ENCODE data around the gene FKBP1A. TPM values are rescaled to one million over a fixed set of nuclear protein-coding genes. Genes with fewer than 3 reads are reported as not detected.

FKBP1A gene
- total RNA-seq, 1 experiment from 2014 or later, result 158 TPM

- in situ Hi-C loops (cut with HindIII; ENCODE audit: low sequenced_read_pairs), result no loop called here
- DNase-seq (ENCODE audit: low spot score), result peak; percentile 96
These were observed 67.5 kb downstream of the FKBP1A start for GRCh38 chr20:1325173-1326030.

GRCh38 chr20:1324598-1325172 lies 68.2 kb downstream of the FKBP1A start:
- in situ Hi-C loops (cut with HindIII; ENCODE audit: low sequenced_read_pairs), result no loop called here
- no peak for DNase-seq (ENCODE audit: low spot score)

GRCh38 chr20:1323830-1324597 lies 68.8 kb downstream of the FKBP1A start:
- no peak for DNase-seq (ENCODE audit: low spot score)
- in situ Hi-C loops (cut with HindIII; ENCODE audit: low sequenced_read_pairs), result no loop called here

- DNase-seq (ENCODE audit: low spot score), result no peak
- in situ Hi-C loops (cut with HindIII; ENCODE audit: low sequenced_read_pairs), result no loop called here
These were observed 69.6 kb downstream of the FKBP1A start for GRCh38 chr20:1323256-1323655.

DNA sequence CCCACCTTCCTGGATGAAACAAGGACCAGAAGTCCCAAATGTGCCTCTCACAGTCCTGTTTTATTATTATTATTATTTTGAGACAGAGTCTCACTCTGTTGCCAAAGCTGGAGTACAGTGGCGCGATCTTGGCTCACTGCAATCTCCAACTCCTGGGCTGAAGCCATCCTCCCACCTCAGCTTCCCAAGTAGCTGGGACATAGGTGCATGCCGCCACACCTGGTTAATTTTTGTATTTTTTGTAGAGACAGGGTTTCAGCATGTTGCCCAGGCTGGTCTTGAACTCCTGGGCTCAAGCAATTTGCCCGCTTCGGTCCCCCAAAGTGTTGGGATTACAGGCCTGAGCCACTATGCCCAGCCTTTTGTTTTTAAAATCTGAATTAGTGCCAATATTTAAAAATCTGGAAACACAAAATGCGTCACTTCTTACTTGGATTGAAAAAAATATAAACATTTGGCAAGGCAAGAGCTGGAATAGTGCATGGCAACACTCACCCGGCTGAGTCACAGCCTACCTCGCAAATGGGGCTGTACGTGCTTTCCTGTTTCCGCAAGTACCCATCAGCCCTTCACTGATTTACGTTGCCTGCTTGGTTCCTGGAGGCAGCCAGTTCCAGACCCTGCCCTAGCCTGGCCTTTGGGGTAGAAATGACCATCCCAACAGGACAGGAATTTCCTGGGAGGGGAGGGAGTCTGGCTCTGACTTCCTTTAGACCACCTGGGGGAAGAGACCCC lies 70.2 kb downstream of the FKBP1A start:
- DNase-seq (ENCODE audit: low spot score), result no peak
- in situ Hi-C loops (cut with HindIII; ENCODE audit: low sequenced_read_pairs), result no loop called here

DNA sequence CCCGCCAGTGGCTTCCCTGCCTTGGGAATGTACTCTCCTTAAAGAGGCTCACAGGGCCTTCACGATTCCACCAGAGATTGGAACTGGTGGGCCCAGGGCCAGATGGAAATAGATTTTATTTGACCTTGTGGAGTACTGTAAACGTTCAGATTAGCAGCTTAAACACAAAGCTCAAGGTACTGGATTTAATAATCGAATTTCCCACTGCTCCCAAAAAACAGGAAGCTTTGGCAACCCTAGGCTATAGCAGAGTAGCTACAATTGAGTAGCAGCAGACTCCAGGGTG lies 71.3 kb downstream of the FKBP1A start:
- no peak for DNase-seq (ENCODE audit: low spot score)
- in situ Hi-C loops (cut with HindIII; ENCODE audit: low sequenced_read_pairs), result no loop called here

GRCh38 chr20:1320902-1321653 lies 71.8 kb downstream of the FKBP1A start:
- in situ Hi-C loops (cut with HindIII; ENCODE audit: low sequenced_read_pairs), result no loop called here
- no peak for DNase-seq (ENCODE audit: low spot score)

GRCh38 chr20:1320016-1320415 lies 72.8 kb downstream of the FKBP1A start:
- in situ Hi-C loops (cut with HindIII; ENCODE audit: low sequenced_read_pairs), result no loop called here

DNA sequence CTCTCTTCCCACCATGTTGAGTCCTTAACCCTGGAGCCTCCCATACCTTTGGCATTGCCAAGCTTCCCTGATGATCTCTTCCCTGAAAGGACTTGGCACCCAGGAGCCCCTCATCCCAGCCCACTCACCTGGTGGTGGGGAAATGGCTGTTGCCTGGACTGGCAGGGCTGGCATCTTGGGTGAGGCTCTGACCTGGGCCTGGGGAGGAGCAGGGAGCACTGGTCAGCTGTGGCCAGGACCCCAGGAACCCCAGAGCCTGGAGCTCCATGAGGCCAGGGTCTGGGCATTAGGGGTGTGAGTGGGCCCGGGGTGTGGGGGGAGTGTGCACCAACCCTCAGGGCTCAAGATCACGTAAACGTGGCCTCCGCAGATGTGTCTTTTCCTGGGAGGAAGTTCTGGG lies 73.4 kb downstream of the FKBP1A start:
- in situ Hi-C loops (cut with HindIII; ENCODE audit: low sequenced_read_pairs), result no loop called here

More at GRCh38 chr20:1320016-1320415, 72.8 kb downstream of the FKBP1A start:
- no peak for DNase-seq (ENCODE audit: low spot score)

DNA sequence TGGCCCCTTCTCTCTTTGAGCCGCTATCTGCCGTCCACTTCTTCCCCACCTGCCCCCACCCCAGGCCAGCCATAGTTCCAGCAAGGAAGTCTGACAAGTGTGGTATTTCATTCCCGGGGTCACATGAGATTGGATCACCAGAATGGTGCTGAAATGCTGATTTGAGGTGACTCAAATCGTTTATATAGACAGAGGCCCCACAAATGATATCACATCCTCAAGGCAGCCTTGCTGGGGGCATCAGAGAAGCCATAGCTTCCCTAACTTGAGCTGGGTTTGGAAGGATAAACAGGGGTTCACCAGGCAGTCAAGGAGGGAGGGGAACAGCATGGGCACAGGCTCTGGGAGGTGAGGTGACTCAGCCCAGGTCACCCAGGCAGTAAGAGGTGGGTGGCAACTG lies 73.8 kb downstream of the FKBP1A start:
- in situ Hi-C loops (cut with HindIII; ENCODE audit: low sequenced_read_pairs), result no loop called here
- no peak for DNase-seq (ENCODE audit: low spot score)

More for the DNA sequence above, 73.4 kb downstream of the FKBP1A start:
- no peak for DNase-seq (ENCODE audit: low spot score)

Other genes starting within 250 kb of the FKBP1A start
- gene TMEM74B, start 208.1 kb downstream of the FKBP1A start, total RNA-seq (2014; rRNA removed; shearing (Covaris generic)), result 1.2 TPM in 1 of 2 replicates, not detected in the other
- not detected in 2 replicates for gene C20orf202, start 189.6 kb downstream of the FKBP1A start, total RNA-seq (2014; rRNA removed; shearing (Covaris generic))
- not detected in 2 replicates for gene RAD21L1, start 167.0 kb downstream of the FKBP1A start, total RNA-seq (2014; rRNA removed; shearing (Covaris generic))
- 1.7 and 2.4 TPM in 2 replicates for gene SNPH, start 126.8 kb downstream of the FKBP1A start, total RNA-seq (2014; rRNA removed; shearing (Covaris generic))
- 0.49 and 2.0 TPM in 2 replicates for gene SDCBP2, start 63.9 kb downstream of the FKBP1A start, total RNA-seq (2014; rRNA removed; shearing (Covaris generic))
- 89.2 and 123 TPM in 2 replicates for gene NSFL1C, start 73.8 kb upstream of the FKBP1A start, total RNA-seq (2014; rRNA removed; shearing (Covaris generic))
- gene SIRPB2, start 98.4 kb upstream of the FKBP1A start, total RNA-seq (2014; rRNA removed; shearing (Covaris generic)), result not detected in 2 replicates
- gene SIRPD, start 164.7 kb upstream of the FKBP1A start, total RNA-seq (2014; rRNA removed; shearing (Covaris generic)), result not detected in 2 replicates
- 0.75 and 2.5 TPM in 2 replicates for gene SIRPB1, start 227.0 kb upstream of the FKBP1A start, total RNA-seq (2014; rRNA removed; shearing (Covaris generic))

Data from G401 (cell line).